HCT116 (cell line): ENCODE results near the gene SEPTIN8. TPM values are rescaled to one million over a fixed set of nuclear protein-coding genes. Genes with fewer than 3 reads are reported as not detected.
A peak's percentile ranks its signal among the peaks of the same experiment; 100 is the strongest.

Source experiments
- ATAC-seq: fragments of 200-7000 bp; cut with Tn5 transposase; 2 replicates; pipeline ENCODE4 v1.9.1; 2020; ENCODE audit warnings: mild to moderate bottlenecking, moderate library complexity
- BruUV-seq: library from RNA; stranded (reverse); fragments of 400-500 nt; replicated peaks from 2 replicates; lab custom pipeline; 2021; lab: Mats Ljungman, UMichigan
- CTCF ChIA-PET: fragments of 300-600 bp; sonication (Branson Sonifier 250); formaldehyde crosslinking; loops from one replicate; lab custom pipeline; 2021; ENCODE audit warnings: antibody characterized with exemption; lab: Charles Lee
- POLR2A ChIA-PET: fragments of 300-600, 350-600 bp; sonication (Branson Sonifier 250); formaldehyde crosslinking; loops from one replicate; lab custom pipeline; 2021; ENCODE audit warnings: antibody characterized with exemption; lab: Charles Lee
- RAD21 ChIA-PET, 2 experiments: fragments of 300-600 bp; sonication (Branson Sonifier 250); formaldehyde crosslinking; loops; one replicate each; lab custom pipeline; 2023; ENCODE audit warnings: low total read pairs in 2 of 2; ENCODE audit not compliant: uncharacterized antibody in 2 of 2, unreplicated experiment in 2 of 2, low non-redundant PET in 1 of 2; lab: Charles Lee
- DNase-seq: peaks from one replicate; pipeline ENCODE4 v3.0.0-alpha.2; 2010; ENCODE audit warnings: low read depth, low spot score
- H2AFZ ChIP-seq: fragments of 200-600 bp; shearing (Covaris generic), sonication (generic); 2 replicates; pipeline ENCODE4 v1.6.1; 2017; ENCODE audit warnings: low read depth, mixed run types, mixed read lengths, antibody characterized with exemption, low read length; ENCODE audit not compliant: poor library complexity, severe bottlenecking
- H3K27ac ChIP-seq: 2 replicates; pipeline ENCODE4 v1.5.1; 2012; ENCODE audit warnings: low read depth, low read length
- H3K27me3 ChIP-seq: fragments of 200-600 bp; sonication (generic); 2 replicates; pipeline ENCODE4 v1.6.1; 2016; ENCODE audit warnings: mixed run types, low read length, mixed read lengths; ENCODE audit not compliant: insufficient read depth
- H3K36me3 ChIP-seq, 2 experiments: fragments of 200-500 bp in 1 of 2; fragments of 200-600 bp in 1 of 2; sonication (Bioruptor generic) in 1 of 2; sonication (generic) in 1 of 2; 2 replicates each; pipeline versions ENCODE4 v1.5.1 to v1.6.1; 2014 to 2016; ENCODE audit warnings: low read length in 2 of 2, inconsistent platforms in 1 of 2, mixed read lengths in 1 of 2, mixed run types in 1 of 2; ENCODE audit not compliant: insufficient read depth in 2 of 2, control insufficient read depth in 1 of 2
- H3K4me1 ChIP-seq, 2 experiments: fragments of 200-600 bp in 1 of 2; sonication (generic) in 1 of 2; 2 replicates each; pipeline versions ENCODE4 v1.5.1 to v1.6.1; 2012 to 2017; ENCODE audit warnings: low read length in 2 of 2, inconsistent platforms in 1 of 2, mild to moderate bottlenecking in 1 of 2, mixed read lengths in 1 of 2, mixed run types in 1 of 2, moderate library complexity in 1 of 2; ENCODE audit not compliant: insufficient read depth in 2 of 2, control insufficient read depth in 1 of 2
- H3K4me2 ChIP-seq: fragments of 200-600 bp; sonication (generic); 2 replicates; pipeline ENCODE4 v1.6.1; 2017; ENCODE audit warnings: mixed run types, low read length, mixed read lengths
- H3K4me3 ChIP-seq, 2 experiments: fragments of 200-600 bp in 1 of 2; sonication (generic) in 1 of 2; replicated peaks in 1 of 2; 2 replicates each; pipeline ENCODE4 v1.5.1; 2011 to 2016; ENCODE audit warnings: low read length in 2 of 2, control low read depth in 1 of 2, low read depth in 1 of 2, mild to moderate bottlenecking in 1 of 2, mixed read lengths in 1 of 2, mixed run types in 1 of 2
- H3K79me2 ChIP-seq: fragments of 200-600 bp; sonication (generic); 2 replicates; pipeline ENCODE4 v1.6.1; 2017; ENCODE audit warnings: mild to moderate bottlenecking, mixed run types, low read length, moderate library complexity, mixed read lengths; ENCODE audit not compliant: insufficient read depth
- H3K9ac ChIP-seq: fragments of 200-600 bp; sonication (generic); 2 replicates; pipeline ENCODE4 v1.6.1; 2016; ENCODE audit warnings: low read length, mixed read lengths
- H3K9me2 ChIP-seq: fragments of 200-600 bp; sonication (generic), shearing (Covaris generic); 2 replicates; pipeline ENCODE4 v1.6.1; 2017; ENCODE audit warnings: mixed run types, mild to moderate bottlenecking, moderate library complexity; ENCODE audit not compliant: insufficient read depth
- H3K9me3 ChIP-seq, 2 experiments: fragments of 200-500 bp in 1 of 2; fragments of 200-600 bp in 1 of 2; sonication (Bioruptor generic) in 1 of 2; sonication (generic) in 1 of 2; 2 replicates each; pipeline ENCODE4 v1.6.1; 2014 to 2017; ENCODE audit warnings: low read length in 2 of 2, mixed read lengths in 2 of 2, inconsistent platforms in 1 of 2, low read depth in 1 of 2, mild to moderate bottlenecking in 1 of 2, mixed run types in 1 of 2, moderate library complexity in 1 of 2; ENCODE audit not compliant: control insufficient read depth in 1 of 2, insufficient read depth in 1 of 2
- H4K20me1 ChIP-seq: fragments of 200-600 bp; sonication (generic), shearing (Covaris generic); 2 replicates; pipeline ENCODE4 v1.6.1; 2017; ENCODE audit warnings: mixed run types, mild to moderate bottlenecking, moderate library complexity; ENCODE audit not compliant: insufficient read depth
- ATF3 ChIP-seq: IDR thresholded peaks from 2 replicates; pipeline ENCODE4 v1.6.1; 2012
- CBX3 ChIP-seq: IDR thresholded peaks from 2 replicates; pipeline ENCODE4 v1.6.1; 2012; ENCODE audit warnings: low read depth
- CEBPB ChIP-seq: IDR thresholded peaks from 2 replicates; pipeline ENCODE4 v1.6.1; 2012; ENCODE audit warnings: low read depth
- EGR1 ChIP-seq: IDR thresholded peaks from 2 replicates; pipeline ENCODE4 v1.6.1; 2012; ENCODE audit warnings: low read depth
- ELF1 ChIP-seq: IDR thresholded peaks from 2 replicates; pipeline ENCODE4 v1.6.1; 2012; ENCODE audit warnings: low read depth, borderline replicate concordance
- EZH2phosphoT487 ChIP-seq: fragments of 200-600 bp; IDR thresholded peaks from 2 replicates; pipeline ENCODE4 v1.6.1; 2018; ENCODE audit warnings: antibody characterized with exemption, borderline replicate concordance
- FOSL1 ChIP-seq: IDR thresholded peaks from 2 replicates; pipeline ENCODE4 v1.6.1; 2012; ENCODE audit warnings: low read depth
- JUND ChIP-seq: IDR thresholded peaks from 2 replicates; pipeline ENCODE4 v1.6.1; 2012
- MAX ChIP-seq: IDR thresholded peaks from 2 replicates; pipeline ENCODE4 v1.6.1; 2012
- POLR2AphosphoS5 ChIP-seq: IDR thresholded peaks from 2 replicates; pipeline ENCODE4 v1.6.1; 2011; ENCODE audit warnings: mild to moderate bottlenecking, low read depth, low read length, moderate library complexity
- RAD21 ChIP-seq: IDR thresholded peaks from 2 replicates; pipeline ENCODE4 v1.6.1; 2012; ENCODE audit warnings: low read depth, mild to moderate bottlenecking
- SIN3A ChIP-seq: IDR thresholded peaks from 2 replicates; pipeline ENCODE4 v1.6.1; 2012; ENCODE audit warnings: low read depth
- SRF ChIP-seq: IDR thresholded peaks from 2 replicates; pipeline ENCODE4 v1.6.1; 2012; ENCODE audit warnings: low read depth
- YY1 ChIP-seq: IDR thresholded peaks from 2 replicates; pipeline ENCODE4 v1.6.1; 2011; ENCODE audit warnings: low read length, low read depth, moderate library complexity, mild to moderate bottlenecking; ENCODE audit not compliant: insufficient replicate concordance; ENCODE audit errors: extremely low read depth
- ZFX ChIP-seq: fragments of 450-650 bp; IDR thresholded peaks from 2 replicates; pipeline ENCODE4 v1.6.1; 2017
- ZNF274 ChIP-seq: fragments of 200-500 bp; sonication (Bioruptor generic); IDR thresholded peaks from 2 replicates; pipeline ENCODE4 v1.6.1; 2014; ENCODE audit warnings: mild to moderate bottlenecking, low read depth, low read length, inconsistent platforms
- intact Hi-C: fragments of 100-400 bp; cut with micrococcal nuclease; formaldehyde crosslinking; loops from 2 replicates; pipeline ENCODE4 v1.10.0; 2022
- total RNA-seq: library from RNA; stranded (reverse); gene quantifications from one replicate; pipeline ENCODE4 v1.2.1, GENCODE V29; 2021; ENCODE audit not compliant: unreplicated experiment

SEPTIN8 gene
- total RNA-seq, 1 experiment from 2014 or later = 34.6 TPM

GRCh38 chr5:132737982-132738681, 38.9 kb downstream of the SEPTIN8 start:
- no peaks in the 10 kb centered on the region for H4K20me1 ChIP-seq
- H3K27ac ChIP-seq = peak overlapping the region; percentile 27; the same call in 1 of the 2 replicates
- POLR2A ChIA-PET = interaction anchor here (0.6 to 1.5 kb wide), 6 partner anchors 9 to 348 kb away, joined by 3 to 5 read pairs (median 4); partner anchors contain the start of gene CCNI2
- H3K79me2 ChIP-seq = peaks cover 9% of the 10 kb centered on the region; the same call in 1 of the 2 replicates
- peak overlapping the region; percentile 67 to 88 for H3K4me3 ChIP-seq
- no peak for TF ChIP-seq FOSL1
- TF ChIP-seq, all 23 proteins: peak for 0
- Histone ChIP-seq H3K9me3 (0 out of 4 replicates have a peak, but pooled peaks cover 0 to 3% of the 10 kb centered on the region in 2 experiments), H3K9me2 (no peaks in the 10 kb centered on the region), H3K36me3 (no peaks in the 10 kb centered on the region), H3K4me1 (peaks cover 4 to 20% of the 10 kb centered on the region in 2 experiments; a peak in 3 of 4 replicates), H3K27me3 (no peaks in the 10 kb centered on the region), H3K4me2 (peak overlapping the region; percentile 93), H2AFZ (peak overlapping the region; percentile 98), H3K9ac (peak overlapping the region; percentile 63)
- intact Hi-C loops = no loop called here
- ATAC-seq (no peak), DNase-seq (no peak)
- TSS peak; percentile 76 for BruUV-seq
- ChIA-PET CTCF (interaction anchor here (0.8 to 2.2 kb wide), 4 partner anchors 8 to 82 kb away, joined by 3 to 10 read pairs (median 6); no protein-coding TSS in a partner anchor), RAD21 (interaction anchor here in 1 of 2 experiments (1.2 kb wide), 1 partner anchor 211 kb away, joined by 3 read pairs; no protein-coding TSS in a partner anchor)

GRCh38 chr5:132736853-132737833, 39.9 kb downstream of the SEPTIN8 start, which contains the start of gene KIF3A:
Gene KIF3A, minus strand, starts transcription at chr5:132737546. Its CDS starts 127 bp downstream, at chr5:132737419.
- peak within 1 kb of the TSS; percentile 46 for H3K27ac ChIP-seq
- BruUV-seq = no TSS peak
- peaks cover 9% of the 10 kb centered on the region; the same call in 1 of the 2 replicates for H3K79me2 ChIP-seq
- no peaks in the 10 kb centered on the region for H3K27me3 ChIP-seq
- ChIA-PET CTCF (interaction anchor here (0.8 to 2.2 kb wide), 4 partner anchors 9 to 83 kb away, joined by 3 to 10 read pairs (median 6); no protein-coding TSS in a partner anchor), POLR2A (interaction anchor here (0.6 to 1.5 kb wide), 7 partner anchors 9 to 347 kb away, joined by 3 to 5 read pairs (median 3); partner anchors contain the start of gene CCNI2), RAD21 (interaction anchor here in 1 of 2 experiments (1.2 kb wide), 1 partner anchor 210 kb away, joined by 3 read pairs; no protein-coding TSS in a partner anchor)
- H3K4me1 ChIP-seq = peaks cover 4 to 20% of the 10 kb centered on the region in 2 experiments; a peak in 3 of 4 replicates
- peak within 1 kb of the TSS; percentile 93 for H3K4me2 ChIP-seq
- peak within 1 kb of the TSS; percentile 63 for H3K9ac ChIP-seq
- no peaks in the 10 kb centered on the region for H3K9me2 ChIP-seq
- intact Hi-C loops = no loop called here
- peak within 1 kb of the TSS; percentile 67 to 88 for H3K4me3 ChIP-seq
- 0 out of 4 replicates have a peak, but pooled peaks cover 0 to 1% of the 10 kb centered on the region in 2 experiments for H3K9me3 ChIP-seq
- no peaks in the 10 kb centered on the region for H3K36me3 ChIP-seq
- peak; percentile 94 for ATAC-seq
- peak within 1 kb of the TSS; percentile 98 for H2AFZ ChIP-seq
- DNase-seq = peak; percentile 95
- no peaks in the 10 kb centered on the region for H4K20me1 ChIP-seq
- no peak for TF ChIP-seq CBX3
- TF ChIP-seq SIN3A = no peak; the same call in 1 of the 2 replicates
- no peak for TF ChIP-seq YY1
- no peak for TF ChIP-seq EZH2phosphoT487
- TF ChIP-seq RAD21 = no peak
- TF ChIP-seq EGR1 = no peak
- no peak for TF ChIP-seq SRF
- TF ChIP-seq CEBPB = no peak
- no peak for TF ChIP-seq FOSL1
- TF ChIP-seq ZFX = peak; percentile 72
- no peak for TF ChIP-seq ATF3
- TF ChIP-seq ZNF274 = no peak
- TF ChIP-seq MAX = peak; percentile 53; the same call in 1 of the 2 replicates
- TF ChIP-seq ELF1 = no peak
- TF ChIP-seq POLR2AphosphoS5 = peak; percentile 85
- no peak for TF ChIP-seq JUND
